ENCODE measurements around the gene CENPN.

Gene CENPN

DNA sequence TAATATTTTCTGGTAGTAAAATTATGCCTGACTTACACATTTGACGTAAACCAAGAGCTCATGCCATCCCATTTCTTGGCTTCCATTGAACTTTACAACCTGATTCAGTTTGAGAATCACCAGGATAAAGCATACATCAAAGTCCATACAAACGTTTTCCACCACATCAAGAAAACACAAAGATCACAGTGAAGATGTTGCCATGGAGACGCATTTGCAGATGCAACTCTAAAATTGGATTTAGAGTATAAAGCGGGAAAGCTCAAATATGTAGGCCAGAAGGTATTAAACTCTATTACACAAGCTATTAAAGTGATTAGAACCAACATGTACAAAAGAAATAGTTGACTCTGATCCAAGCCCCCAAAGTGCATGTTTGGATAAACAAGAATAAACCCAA lies 59.7 kb downstream of the CENPN start:
- no peak for DNase-seq
- no peaks in the 10 kb centered on the region for H3K27me3 Mint-ChIP-seq
- no peak overlapping the region for H3K27ac Mint-ChIP-seq
- peaks cover 12% of the 10 kb centered on the region for H3K4me1 Mint-ChIP-seq
- H3K4me3 Mint-ChIP-seq: no peak overlapping the region
- H3K9me3 Mint-ChIP-seq: no peaks in the 10 kb centered on the region
- CTCF ChIA-PET: interaction anchor here (1.6 kb wide), 1 partner anchor 31 kb away, joined by 6 read pairs; the partner anchor contains the start of gene ATMIN
- no peaks in the 10 kb centered on the region for H3K36me3 Mint-ChIP-seq

DNA sequence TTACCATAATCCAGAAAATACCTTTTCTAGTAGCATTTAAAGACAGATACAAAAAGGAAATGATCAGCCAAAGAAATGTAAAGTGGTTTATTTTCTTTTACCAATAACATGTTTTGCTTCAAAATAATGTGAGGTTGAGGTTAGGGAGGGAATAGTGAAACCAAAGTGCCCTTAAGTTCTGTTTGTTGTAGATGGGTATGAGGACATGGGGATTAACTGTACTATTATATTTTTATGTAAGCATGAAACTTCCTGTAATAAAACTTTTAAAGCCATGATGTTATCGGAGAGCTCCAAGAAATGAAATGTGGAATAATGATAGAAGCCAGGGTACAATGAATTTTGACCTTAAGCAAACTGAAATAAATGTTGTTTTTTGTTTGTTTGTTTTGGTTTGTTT lies 60.2 kb downstream of the CENPN start:
- CTCF ChIA-PET: interaction anchor here (1.6 kb wide), 1 partner anchor 32 kb away, joined by 6 read pairs; the partner anchor contains the start of gene ATMIN
- no peaks in the 10 kb centered on the region for H3K36me3 Mint-ChIP-seq
- no peaks in the 10 kb centered on the region for H3K9me3 Mint-ChIP-seq
- H3K4me3 Mint-ChIP-seq: no peak overlapping the region
- H3K4me1 Mint-ChIP-seq: peaks cover 16% of the 10 kb centered on the region
- no peak overlapping the region for H3K27ac Mint-ChIP-seq
- DNase-seq: no peak
- no peaks in the 10 kb centered on the region for H3K27me3 Mint-ChIP-seq

DNA sequence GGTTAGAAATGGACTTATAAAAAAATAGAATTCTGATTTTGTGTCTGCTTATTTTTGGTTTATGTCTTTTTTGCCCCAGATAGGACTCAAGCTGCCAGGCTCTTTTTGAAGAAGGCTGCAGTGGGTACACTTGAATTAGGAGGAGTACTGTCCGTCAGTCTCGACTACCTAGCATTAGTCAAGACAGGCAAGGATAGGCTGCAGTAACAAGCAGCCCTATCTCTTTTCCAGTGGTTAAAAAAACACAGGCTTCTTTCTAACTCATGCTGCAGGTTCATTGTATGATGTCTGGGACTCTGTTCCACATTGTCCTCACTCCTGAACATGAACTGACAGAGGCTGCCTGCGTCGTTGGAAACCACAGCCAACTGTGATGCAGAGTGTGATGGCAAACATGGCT lies 62.0 kb downstream of the CENPN start:
- DNase-seq: no peak
- Mint-ChIP-seq H3K4me3 (no peak overlapping the region), H3K27me3 (no peaks in the 10 kb centered on the region), H3K27ac (no peak overlapping the region), H3K9me3 (no peaks in the 10 kb centered on the region), H3K4me1 (peaks cover 27% of the 10 kb centered on the region), H3K36me3 (no peaks in the 10 kb centered on the region)
- CTCF ChIA-PET: no interaction called here

DNA sequence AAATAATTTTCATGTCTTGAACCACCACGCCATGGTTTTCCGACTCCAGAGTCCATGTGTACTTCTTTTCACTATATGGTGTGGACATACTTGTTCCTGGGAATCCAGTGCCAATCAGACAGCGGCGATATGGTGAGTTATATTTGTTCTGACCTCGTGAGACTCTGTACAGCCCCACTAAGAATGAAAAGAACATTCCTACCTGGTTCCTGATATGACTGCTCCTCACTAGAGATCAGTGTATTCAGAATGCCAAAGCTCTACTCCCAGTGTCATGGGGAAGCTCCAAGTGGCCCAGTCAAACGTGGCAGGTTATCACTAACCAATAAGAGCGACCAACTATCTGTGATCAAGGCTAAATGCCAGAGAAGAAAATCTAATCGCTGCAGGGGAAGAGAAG lies 64.0 kb downstream of the CENPN start:
- no peak overlapping the region for H3K4me3 Mint-ChIP-seq
- no peaks in the 10 kb centered on the region for H3K9me3 Mint-ChIP-seq
- H3K27me3 Mint-ChIP-seq: no peaks in the 10 kb centered on the region
- no peak for DNase-seq
- no peak overlapping the region for H3K27ac Mint-ChIP-seq
- CTCF ChIA-PET: interaction anchor here (0.7 to 1.2 kb wide), 2 partner anchors 12 to 532 kb away, joined by 3 read pairs; no protein-coding TSS in a partner anchor
- peaks cover 32% of the 10 kb centered on the region for H3K4me1 Mint-ChIP-seq
- no peaks in the 10 kb centered on the region for H3K36me3 Mint-ChIP-seq

DNA sequence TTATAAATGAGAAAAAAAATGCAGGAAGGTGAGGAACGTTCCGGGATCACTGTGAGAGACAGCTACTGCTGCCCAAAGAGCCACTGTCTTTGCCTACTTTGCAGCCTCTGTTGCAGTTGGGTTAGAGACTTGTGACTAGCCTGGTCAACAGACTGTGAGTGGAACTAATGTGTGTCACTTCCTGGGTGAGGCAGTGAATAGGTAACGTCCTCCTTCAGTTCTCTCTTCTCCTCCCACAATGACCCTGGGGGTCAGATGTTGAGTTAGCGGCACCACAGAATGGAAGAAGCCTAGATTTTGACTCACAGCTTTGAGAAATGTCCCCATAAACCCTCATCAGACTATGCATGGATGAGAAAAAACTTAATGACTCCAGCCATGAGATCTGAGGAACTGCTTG lies 64.8 kb downstream of the CENPN start:
- no peak for DNase-seq
- no peaks in the 10 kb centered on the region for H3K9me3 Mint-ChIP-seq
- H3K36me3 Mint-ChIP-seq: no peaks in the 10 kb centered on the region
- no peak overlapping the region for H3K4me3 Mint-ChIP-seq
- CTCF ChIA-PET: no interaction called here
- peaks cover 28% of the 10 kb centered on the region for H3K4me1 Mint-ChIP-seq
- H3K27me3 Mint-ChIP-seq: no peaks in the 10 kb centered on the region
- H3K27ac Mint-ChIP-seq: no peak overlapping the region

DNA sequence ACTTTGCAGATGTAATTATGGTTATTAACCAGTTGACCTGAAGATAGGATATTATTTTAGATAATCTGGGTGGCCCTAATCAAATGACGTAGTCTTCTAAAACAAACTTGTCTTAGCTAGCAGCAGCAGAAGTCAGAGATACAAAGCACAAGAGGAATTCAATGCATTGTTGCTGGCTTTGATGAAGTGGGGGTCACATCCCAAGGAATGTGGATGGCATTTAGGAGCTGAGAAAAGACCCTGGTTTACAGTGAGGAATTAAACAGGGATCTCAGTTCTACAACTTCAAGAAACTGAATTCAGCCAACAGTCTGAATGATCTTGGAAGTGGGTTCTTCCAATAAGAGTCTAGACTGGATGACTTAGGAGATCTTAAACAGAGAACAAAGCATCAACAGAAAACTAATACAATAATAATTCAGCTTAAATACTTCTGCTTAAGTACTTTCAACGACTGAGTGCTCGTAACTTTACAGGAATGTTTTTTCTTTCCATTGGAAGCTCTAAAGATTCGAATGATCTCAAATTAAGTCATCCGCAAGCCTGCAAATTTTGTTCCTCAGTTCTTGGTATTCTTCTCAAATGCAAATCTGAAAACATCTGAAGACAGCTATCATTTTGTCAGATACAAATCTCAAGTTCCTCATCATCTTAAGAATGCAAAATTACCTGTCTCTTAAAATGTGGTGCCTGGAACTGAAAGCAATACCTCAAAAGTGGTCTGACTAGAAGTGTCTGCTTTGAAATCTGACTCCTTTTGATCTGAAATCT lies 66.7 kb downstream of the CENPN start:
- no peaks in the 10 kb centered on the region for H3K36me3 Mint-ChIP-seq
- no peaks in the 10 kb centered on the region for H3K9me3 Mint-ChIP-seq
- CTCF ChIA-PET: interaction anchor here (1.0 to 1.5 kb wide), 2 partner anchors 38 kb away, joined by 3 read pairs; partner anchors contain the start of gene ATMIN
- H3K4me1 Mint-ChIP-seq: peaks cover 24% of the 10 kb centered on the region
- no peak overlapping the region for H3K4me3 Mint-ChIP-seq
- H3K27ac Mint-ChIP-seq: no peak overlapping the region
- no peaks in the 10 kb centered on the region for H3K27me3 Mint-ChIP-seq
- no peak for DNase-seq

DNA sequence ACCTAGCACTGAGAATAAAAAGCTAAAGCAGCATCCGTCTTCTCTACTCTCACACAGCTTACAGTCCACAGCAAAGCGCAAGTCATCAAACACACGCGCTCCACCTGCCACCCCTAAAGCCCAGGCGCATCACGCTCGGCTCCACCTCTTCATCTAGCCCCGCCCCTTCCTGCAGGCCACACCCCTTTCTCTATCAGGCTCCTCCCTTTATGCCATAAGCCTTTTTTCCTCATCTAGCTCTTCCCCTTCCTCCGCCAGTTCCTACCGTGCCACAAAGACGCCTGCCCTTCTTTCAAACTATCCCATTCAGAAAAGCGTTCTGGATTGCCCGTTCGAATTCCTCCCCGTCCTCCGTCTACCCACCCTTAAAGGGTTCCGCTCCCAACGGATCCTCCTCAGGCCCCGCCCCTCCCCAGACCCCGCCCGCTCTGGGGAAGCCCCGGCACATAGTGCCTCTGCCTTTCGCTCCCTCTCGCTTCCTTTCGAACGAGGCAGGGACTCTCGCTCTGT lies 69.6 kb downstream of the CENPN start:
- CTCF ChIA-PET: interaction anchor here (2.5 to 2.8 kb wide), 2 partner anchors 41 to 42 kb away, joined by 8 to 10 read pairs; partner anchors contain the start of gene ATMIN
- no peaks in the 10 kb centered on the region for H3K36me3 Mint-ChIP-seq
- no peaks in the 10 kb centered on the region for H3K9me3 Mint-ChIP-seq
- H3K27me3 Mint-ChIP-seq: no peaks in the 10 kb centered on the region
- no peak overlapping the region for H3K4me3 Mint-ChIP-seq
- no peak overlapping the region for H3K27ac Mint-ChIP-seq
- peak; percentile 93 for DNase-seq
- H3K4me1 Mint-ChIP-seq: peaks cover 24% of the 10 kb centered on the region

DNA sequence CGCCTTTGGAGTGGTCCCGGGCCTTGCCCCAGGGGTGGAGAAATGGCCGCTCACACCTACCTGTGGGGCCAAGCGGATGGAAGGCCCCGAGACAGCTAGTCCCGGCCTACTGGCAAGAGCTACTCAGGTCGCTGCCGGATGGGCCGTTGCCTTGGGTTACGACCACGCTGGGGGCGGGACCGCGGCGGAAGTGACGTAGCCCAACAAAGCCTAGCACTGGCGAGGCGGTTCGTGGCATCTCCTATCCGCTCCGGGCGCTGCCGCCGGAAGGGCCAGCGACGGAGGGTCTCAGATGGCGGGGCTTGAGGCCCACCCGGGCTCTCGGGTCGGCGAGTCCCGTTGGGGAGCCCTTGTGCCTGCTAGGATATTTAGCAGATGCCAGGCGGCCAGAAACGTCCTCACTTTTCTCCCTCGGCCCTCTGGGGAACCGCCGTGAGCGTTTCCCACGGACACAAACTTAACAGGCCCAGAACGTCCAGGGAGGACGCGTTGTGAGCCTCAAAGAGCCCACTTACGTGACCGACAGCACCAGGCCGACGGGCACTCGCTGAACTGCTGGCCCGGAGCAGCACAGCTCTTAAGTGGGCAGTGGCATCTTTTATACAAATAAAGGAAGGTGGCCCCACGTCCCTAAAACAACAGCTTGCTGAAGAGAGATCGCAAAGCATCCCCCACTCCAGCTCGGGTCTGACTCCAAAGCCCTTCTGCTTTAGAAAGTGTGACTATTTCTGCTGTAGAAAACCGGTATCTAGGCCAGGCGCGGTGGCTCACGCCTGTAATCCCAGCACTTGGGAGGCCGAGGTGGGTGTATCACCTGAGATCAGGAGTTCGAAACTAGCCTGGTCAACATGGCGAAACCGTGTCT lies 70.3 kb downstream of the CENPN start, which contains the start of gene C16orf46:
C16orf46 (minus strand) TSS at position 163 of the 865 bp plus-strand sequence. CDS start 13,283 bp downstream, outside the sequence.
- Mint-ChIP-seq H3K9me3 (no peaks in the 10 kb centered on the region), H3K4me1 (peaks cover 20% of the 10 kb centered on the region), H3K36me3 (no peaks in the 10 kb centered on the region), H3K4me3 (no peak within 1 kb of the TSS), H3K27ac (peak within 1 kb of the TSS; percentile 46), H3K27me3 (no peaks in the 10 kb centered on the region)
- DNase-seq: peak; percentile 99
- CTCF ChIA-PET: interaction anchor here (1.1 to 2.8 kb wide), 3 partner anchors 41 to 73 kb away, joined by 3 to 10 read pairs (median 8); partner anchors contain the start of gene ATMIN

DNA sequence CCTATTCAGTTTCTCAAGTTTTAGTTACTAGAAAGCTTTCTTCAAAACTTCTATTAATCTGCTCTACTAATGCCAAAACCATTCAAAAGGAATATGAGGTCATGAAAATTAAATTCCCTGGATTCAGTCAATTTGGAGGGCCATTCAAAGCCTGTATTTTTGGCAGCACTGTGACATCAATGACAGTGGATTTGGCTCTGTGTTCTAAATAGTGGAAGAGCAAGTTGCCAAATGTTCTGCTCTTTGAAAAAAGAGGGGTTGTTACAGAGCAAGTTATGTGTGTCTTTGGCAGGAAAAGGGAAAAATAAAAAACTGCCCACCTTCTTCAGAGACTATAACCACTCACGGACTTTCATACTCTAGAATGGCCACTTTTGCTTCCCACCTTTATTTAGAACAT lies 73.2 kb downstream of the CENPN start:
- CTCF ChIA-PET: no interaction called here
- no peak overlapping the region for H3K4me3 Mint-ChIP-seq
- no peak overlapping the region for H3K27ac Mint-ChIP-seq
- H3K9me3 Mint-ChIP-seq: no peaks in the 10 kb centered on the region
- H3K4me1 Mint-ChIP-seq: peaks cover 5% of the 10 kb centered on the region
- H3K36me3 Mint-ChIP-seq: no peaks in the 10 kb centered on the region
- H3K27me3 Mint-ChIP-seq: no peaks in the 10 kb centered on the region
- DNase-seq: no peak

DNA sequence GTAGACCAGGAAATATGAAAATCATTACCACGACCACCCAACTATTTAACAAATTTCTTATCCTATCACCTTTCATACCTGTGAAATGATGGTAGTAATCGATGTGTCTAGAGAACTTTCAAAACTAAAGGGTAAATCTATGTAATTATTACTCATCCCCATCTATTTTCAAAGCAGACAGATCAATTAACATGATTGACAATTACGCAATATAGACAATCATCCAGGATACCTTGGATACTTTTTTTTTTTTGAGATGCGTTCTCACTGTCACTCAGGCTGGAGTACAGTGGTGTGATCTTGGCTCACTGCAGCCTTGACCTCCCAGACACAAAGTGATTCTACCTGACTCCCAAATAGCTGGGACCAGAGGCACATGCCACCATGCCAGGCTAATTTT lies 74.0 kb downstream of the CENPN start:
- Mint-ChIP-seq H3K4me3 (no peak overlapping the region), H3K27me3 (no peaks in the 10 kb centered on the region), H3K9me3 (no peaks in the 10 kb centered on the region), H3K27ac (no peak overlapping the region), H3K36me3 (no peaks in the 10 kb centered on the region), H3K4me1 (peaks cover 3% of the 10 kb centered on the region)
- no peak for DNase-seq
- CTCF ChIA-PET: interaction anchor here (1.2 kb wide), 1 partner anchor 45 kb away, joined by 3 read pairs; the partner anchor contains the start of gene ATMIN

Measured in activated naive CD4-positive, alpha-beta T cell treated with anti-CD3 and anti-CD28 coated beads, Interleukin-2, amount 10 ng/mL, durations not matched to agents 7 days and 5 days (primary cell).